GM21447 (cell line): ENCODE measurements around the gene GZMM.
A peak's percentile ranks its signal among the peaks of the same experiment; 100 is the strongest.

Experiments used
- ATAC-seq: cut with Tn5 transposase; IDR thresholded peaks from one replicate; pipeline ENCODE4 v1.9.1; 2021; ENCODE audit not compliant: unreplicated experiment

Gene GZMM

GRCh38 chr19:511101-511851 is 32.6 kb upstream of the GZMM start:
- ATAC-seq: no peak

- no peak for ATAC-seq
Observed at GRCh38 chr19:512547-513365, 31.1 kb upstream of the GZMM start.

DNA sequence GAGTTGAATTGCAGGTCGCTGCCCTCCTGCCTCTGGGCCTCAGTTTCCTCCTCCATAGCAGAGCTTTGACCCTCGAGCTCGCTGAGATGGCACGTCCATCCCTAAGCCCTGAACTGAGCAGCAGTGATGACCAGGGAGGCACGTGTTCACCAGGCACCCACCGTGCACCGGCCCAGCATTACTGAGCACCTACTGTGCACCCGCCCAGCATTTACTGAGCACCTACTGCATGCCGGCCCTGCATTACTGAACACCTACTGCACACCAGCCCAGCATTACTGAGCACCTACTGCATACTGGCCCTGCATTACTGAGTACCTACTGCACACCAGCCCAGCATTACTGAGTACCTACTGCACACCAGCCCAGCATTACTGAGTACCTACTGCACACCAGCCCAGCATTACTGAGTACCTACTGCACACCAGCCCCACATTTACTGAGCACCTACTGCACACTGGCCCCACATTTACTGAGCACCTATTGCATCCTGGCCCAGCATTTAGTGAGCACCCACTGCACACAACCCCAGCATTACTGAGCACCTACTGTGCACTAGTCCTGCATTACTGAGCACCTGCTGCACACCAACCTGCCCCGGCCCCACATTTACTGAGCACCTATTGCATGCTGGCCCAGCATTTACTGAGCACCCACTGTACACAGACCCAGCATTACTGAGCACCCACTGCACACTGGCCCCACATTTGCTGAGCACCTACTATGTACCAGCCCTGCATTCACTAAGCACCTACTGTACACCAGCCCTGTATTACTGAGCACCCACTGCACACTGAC is 30.3 kb upstream of the GZMM start:
- no peak for ATAC-seq

DNA sequence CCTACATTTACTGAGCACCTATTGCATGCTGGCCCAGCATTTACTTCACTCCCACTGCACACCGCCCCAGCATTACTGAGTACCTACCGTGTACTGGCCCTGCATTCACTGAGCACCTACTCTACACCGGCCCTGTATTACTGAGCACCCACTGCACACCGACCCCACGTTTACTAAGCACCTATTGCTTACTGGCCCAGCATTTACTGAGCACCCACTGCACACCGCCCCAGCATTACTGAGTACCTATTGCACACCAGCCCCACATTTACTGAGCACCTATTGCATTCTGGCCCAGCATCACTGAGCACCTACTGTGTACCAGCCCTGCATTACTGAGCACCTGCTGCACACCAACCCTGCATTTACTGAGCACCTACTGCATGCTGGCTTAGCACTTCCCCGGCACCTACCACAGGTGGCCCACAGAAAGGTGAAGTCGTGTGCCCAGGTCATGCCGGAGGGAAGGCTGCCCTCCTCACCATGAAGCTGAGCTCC is 29.6 kb upstream of the GZMM start:
- ATAC-seq: no peak

DNA sequence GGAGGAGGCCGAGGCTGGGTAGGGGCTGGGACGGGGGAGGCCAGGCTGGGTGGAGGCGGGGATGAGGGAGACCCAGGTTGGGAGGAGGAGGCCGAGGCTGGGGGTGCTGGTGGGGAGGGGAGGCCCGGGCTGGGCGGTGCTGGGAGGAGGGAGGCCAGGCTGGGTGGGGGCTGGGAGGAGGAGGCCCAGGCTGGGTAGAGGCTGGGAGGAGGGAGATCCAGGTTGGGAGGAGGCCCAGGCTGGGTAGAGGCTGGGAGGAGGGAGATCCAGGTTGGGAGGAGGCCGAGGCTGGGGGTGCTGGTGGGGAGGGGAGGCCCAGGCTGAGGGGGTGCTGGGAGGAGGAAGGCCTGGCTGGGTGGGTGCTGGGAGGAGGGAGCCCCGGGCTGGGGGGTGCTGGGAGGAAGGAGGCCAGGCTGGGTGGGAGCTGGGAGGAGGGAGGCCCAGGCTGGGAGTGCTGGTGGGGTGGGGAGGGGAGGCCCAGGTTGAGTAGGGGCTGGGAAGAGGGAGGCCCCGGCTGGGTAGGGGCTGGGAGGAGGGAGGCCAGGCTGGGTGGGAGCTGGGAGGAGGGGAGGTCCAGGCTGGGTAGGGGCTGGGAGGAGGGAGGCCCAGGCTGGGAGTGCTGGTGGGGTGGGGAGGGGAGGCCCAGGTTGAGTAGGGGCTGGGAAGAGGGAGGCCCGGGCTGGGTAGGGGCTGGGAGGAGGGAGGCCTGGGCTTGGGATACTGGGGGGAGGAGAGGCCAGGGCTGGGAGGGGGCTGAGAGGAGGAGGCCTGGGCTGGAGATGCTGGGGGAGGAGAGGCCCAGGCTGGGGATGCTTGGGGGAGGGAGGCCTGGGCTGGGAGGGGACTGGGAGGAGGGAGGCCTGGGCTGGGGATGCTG is 25.9 kb upstream of the GZMM start:
- ATAC-seq: no peak

DNA sequence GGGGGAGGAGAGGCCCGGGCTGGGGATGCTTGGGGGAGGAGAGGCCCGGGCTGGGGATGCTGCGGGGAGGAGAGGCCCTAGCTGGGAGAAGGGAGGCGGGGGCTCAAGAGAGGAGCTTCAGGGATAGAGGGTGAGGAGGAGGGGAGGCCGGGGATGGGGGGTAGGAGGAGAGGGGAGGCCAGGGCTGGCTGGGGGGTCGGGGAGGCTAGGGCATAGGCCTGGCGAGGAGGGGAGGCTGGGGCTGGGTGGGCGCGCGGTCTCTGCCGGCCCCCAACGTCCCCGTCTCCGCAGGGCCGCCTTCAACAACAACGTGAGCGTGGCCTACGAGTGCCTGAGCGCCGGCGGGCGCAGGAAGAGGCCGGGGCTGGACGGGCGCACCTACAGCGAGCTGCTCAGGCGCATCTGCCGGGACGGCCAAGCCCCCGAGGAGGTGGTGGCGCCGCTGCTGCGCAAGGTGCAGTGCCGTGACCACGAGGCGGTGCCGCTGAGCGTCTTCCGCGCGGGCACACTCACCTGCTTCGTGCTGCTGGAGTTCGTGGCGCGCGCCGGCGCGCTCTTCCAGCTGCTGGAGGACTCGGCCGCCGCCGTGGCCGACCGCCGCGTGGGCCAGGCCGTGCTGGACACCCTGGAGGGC is 25.1 kb upstream of the GZMM start:
- ATAC-seq: no peak

- no peak for ATAC-seq
Observed at GRCh38 chr19:519449-519865, 24.4 kb upstream of the GZMM start.

GRCh38 chr19:522726-523125 is 21.1 kb upstream of the GZMM start:
- no peak for ATAC-seq

- ATAC-seq: no peak
Observed at GRCh38 chr19:524062-524674, 19.7 kb upstream of the GZMM start.

DNA sequence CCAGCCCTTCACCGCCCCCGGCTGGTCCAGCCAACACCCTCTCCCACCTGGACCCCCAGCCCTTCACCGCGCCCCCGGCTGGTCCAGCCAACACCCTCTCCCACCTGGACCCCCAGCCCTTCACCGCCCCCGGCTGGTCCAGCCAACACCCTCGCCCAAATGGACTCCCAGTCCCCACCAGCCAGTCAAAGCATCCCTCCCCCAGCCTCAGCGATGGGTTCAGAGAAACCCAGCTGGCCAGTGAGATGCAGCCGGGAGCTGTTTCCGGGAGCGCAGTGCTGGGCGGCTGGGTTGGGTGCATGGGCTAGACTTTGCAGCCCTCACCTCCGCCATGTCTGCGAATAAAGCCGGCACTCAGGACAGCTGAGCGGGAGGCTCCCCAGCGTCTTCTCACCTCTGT is 18.8 kb upstream of the GZMM start:
- no peak for ATAC-seq

- ATAC-seq: no peak
Observed at GRCh38 chr19:525857-526419, 17.9 kb upstream of the GZMM start.

- no peak for ATAC-seq
Observed at GRCh38 chr19:530134-531008, 13.5 kb upstream of the GZMM start.

GRCh38 chr19:531009-531752 is 12.7 kb upstream of the GZMM start:
- ATAC-seq: peak; percentile 49

DNA sequence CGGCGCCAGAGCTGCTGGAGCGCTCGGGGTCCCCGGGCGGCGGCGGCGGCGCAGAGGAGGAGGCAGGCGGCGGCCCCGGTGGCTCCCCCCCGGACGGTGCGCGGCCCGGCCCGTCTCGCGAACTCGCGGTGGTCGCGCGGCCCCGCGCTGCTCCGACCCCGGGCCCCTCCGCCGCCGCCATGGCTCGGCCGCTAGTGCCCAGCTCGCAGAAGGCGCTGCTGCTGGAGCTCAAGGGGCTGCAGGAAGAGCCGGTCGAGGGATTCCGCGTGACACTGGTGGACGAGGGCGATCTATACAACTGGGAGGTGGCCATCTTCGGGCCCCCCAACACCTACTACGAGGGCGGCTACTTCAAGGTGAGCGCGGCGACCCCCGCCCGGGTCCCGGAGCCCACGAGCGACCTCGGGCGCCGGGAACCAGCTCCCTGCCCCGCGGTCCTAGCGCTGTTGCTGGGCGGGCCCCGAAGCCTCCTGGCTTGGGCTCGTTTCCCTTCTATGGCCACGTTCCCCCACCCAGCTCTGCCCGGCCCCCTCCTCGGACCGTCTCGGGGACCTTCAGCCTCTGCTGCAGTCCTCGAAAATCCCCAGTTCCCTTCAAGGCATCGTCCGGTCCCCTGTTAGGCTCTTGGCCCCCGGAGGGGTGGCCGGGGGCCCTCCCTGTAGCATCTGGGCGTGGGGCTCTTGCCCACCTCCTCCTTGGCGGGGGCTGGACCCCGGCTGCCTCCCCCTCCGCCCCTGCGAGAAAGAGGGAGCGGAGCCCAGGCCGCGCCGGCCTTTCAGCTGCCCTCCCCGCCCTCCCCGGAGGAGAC is 11.9 kb upstream of the GZMM start, which contains the start of gene CDC34:
Gene CDC34 (plus strand): TSS at position 8 of the 808 bp plus-strand sequence. CDS start 172 bp downstream, at position 180.
- peak; percentile 9 for ATAC-seq

DNA sequence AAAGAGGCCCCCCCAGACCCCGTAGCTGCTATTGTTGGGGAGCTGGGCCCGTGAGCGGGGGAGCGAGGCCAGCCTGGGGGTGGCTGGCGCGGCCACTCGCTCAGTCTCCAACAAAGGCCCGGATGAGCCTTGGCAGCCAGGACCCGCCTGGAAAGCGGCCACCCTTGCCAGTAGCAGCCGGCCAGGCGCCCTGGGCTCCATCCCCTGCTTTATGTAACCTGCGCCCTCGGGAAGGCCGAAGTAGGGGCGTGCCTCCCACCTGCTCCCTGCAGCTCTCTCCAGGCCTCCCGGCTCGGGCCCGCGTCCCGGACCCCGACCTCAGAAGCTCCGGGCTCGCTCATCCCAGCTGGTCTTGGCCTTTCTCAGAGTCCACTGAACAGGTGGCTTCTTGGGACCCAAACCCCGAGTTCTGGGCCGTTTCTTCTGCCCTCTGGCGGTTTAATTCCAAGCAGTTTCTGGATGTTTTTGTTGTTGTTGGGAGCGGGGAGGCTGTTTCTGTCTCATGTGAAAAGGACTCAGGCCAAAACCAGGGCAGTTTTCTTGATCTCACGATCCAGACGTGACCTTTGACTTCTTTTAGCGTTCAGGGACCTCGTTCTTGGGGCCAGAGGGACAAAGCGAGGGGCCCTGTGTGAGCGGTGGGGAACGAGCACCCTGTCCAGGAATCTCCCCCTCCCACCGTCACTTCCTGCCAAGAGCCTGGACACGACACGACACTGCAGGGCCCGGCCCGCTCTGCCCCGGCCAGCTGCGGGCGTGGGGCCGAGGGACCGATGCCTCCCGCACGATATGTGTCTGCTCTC is 11.1 kb upstream of the GZMM start:
- ATAC-seq: no peak
